HG03175 (cell line): ENCODE data around the gene PPM1H.

Experiments
- ATAC-seq: cut with Tn5 transposase; IDR thresholded peaks from one replicate; pipeline ENCODE4 v1.9.1; 2021; ENCODE audit warnings: mild to moderate bottlenecking, moderate library complexity; ENCODE audit not compliant: unreplicated experiment

The PPM1H gene

DNA sequence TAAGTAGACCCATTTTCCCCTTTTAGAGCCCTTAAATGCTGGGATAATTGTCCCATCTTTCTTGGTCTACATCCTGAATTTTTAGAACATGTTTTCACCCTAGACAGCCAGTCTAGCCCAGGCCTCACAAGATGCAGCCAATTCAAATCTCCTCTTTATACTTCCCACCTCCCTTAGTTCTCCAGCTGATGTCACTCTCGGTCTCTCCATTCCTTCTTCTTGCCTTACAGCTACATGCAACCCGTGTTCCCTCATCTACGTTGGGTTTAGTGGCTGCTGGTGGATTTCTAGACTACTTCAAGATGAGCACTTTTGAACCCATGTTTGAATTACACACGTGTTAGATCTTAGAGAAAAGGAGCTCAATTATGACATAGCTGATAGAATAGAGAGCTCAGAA lies 132.0 kb downstream of the PPM1H start:
- no peak for ATAC-seq

DNA sequence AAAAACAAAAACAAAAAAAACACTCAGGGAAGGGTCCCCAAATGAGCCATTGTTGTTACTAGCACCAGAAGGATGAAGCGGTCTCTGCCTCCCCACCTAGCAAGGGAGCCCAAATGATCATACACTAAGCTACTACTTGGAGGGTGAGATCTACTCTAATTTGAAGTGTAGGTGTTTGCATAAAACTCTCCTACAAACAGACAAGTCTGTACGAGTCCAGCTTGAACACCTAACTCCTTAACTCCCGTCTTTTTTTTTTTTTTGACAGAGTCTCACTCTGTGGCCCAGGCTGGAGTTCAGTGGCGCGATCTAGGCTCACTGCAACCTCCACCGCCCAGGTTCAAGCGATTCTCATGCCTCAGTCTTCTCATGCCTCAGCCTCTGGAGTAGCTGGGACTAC lies 132.6 kb downstream of the PPM1H start:
- no peak for ATAC-seq

DNA sequence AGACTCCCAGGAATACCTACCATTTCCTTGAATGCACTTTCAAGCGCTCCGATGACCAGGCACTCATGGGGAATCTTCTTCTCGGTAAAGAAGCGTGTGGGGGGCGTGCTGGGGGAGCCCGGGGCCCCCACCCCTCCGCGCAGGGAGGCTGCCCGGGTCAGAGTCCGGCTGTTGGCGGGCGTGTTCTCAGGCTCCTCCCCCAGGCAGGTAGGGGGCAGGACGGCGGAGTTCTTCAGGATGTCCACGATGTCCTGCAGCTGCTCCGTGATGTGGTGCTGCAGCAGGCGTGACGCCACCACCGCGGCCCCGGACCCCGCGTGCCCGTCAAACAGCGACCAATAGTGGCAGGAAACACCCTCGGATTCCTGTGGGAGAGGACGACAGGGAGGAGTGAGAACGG lies 133.2 kb downstream of the PPM1H start:
- ATAC-seq, result no peak

DNA sequence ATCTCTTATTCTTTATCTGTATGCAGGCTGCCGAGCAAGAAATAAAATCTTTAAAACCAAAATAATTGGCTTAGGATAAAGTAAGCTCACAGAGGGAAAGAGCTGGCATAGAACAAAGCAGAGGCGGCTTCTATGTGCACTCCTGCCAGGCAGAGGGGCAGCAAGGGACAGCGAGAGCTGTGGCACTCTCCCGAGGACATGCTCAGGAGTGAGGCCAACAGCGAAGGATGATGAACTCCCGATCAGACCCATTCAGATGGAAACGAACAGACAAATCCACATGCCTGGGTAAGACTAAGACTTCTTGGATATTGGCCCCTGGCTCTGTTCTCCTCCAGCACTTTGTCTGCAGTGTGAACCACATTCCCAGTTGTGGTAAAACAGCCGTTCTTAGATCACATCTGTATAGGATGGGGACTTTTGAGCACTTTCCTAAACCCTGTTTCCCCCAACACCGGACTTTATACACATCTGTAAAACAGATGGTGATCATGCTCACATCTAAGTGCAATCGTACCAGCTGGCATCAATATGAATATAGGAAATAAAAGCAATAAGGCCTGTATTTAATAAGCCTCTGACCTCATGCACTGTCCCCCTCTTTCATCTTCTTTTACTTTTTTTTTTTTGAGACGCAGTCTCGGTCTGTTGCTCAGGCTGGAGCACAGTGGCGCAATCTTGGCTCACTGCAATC lies 134.1 kb downstream of the PPM1H start:
- ATAC-seq, result no peak

DNA sequence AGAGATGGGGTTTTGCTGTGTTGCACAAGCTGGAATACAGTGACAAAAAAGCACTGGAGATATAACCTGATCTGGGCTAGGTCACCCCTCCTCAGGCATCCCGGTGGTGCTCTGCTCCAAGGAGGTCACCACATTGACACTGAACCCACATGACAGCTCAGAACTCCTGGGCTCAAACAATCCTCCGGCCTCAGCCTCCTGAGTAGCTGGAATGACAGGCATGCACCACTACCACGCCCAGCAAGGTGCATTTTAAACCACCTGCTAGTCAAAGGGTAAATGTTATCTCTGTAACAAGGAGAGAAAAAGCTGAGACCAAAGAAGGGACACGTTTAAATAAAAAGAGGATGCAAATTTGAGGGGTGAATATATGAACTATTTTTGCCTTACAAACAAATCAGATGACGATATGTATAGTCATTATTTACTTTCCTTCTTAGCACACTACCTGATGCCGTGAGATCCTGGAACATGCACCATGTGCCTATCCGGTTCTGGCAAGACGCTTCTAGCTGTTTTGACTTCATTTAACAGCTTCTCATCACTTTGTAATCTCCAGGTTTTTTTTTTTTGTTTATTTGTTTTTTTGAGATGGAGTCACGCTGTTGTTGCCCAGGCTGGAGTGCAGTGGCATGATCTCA lies 135.1 kb downstream of the PPM1H start:
- ATAC-seq, result no peak

DNA sequence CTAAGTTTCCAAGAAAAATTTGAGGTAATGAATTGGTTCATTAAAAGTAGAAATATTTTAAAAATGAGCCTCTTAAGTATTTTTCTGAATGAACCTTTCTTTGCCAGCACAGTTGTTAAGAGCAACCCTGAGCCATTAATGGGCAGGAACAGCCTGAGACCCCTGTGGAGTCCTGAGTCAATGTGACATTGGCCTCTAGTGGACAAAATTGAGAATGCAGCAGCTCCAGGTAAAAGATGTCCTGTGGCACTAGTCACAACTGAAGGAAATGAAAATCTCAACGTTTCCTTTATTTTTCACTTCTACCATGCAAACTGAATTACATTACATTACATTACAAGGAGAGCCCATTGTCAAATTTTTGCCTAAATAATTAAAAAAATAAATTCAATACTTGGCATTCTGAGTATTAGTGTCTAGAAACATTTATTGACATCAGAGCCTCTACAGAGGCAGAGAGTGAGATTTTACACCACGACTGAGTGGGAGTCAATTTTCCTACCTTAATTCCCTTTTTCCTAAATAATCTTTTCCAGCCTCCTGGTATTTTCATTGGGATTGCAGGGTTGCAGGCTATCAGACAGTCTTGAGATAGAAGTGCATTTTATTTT lies 135.7 kb downstream of the PPM1H start:
- peak; percentile 87 for ATAC-seq

DNA sequence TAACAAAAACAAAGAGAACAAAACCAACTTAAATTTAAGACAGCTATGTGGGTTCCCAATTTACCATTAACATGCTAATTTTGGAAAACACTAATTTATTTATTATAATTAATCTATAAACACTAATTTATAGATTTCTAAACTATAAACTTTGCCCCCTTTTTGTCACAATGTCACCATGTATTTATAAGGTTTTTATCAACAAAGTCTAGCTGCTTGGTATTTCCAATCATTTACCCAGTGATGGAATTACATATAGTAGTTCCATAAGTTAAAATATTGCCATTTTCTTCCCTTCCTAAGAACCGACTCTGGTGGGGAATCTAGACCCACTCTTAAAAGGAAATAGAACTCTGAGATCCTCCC lies 140.7 kb downstream of the PPM1H start:
- no peak for ATAC-seq

DNA sequence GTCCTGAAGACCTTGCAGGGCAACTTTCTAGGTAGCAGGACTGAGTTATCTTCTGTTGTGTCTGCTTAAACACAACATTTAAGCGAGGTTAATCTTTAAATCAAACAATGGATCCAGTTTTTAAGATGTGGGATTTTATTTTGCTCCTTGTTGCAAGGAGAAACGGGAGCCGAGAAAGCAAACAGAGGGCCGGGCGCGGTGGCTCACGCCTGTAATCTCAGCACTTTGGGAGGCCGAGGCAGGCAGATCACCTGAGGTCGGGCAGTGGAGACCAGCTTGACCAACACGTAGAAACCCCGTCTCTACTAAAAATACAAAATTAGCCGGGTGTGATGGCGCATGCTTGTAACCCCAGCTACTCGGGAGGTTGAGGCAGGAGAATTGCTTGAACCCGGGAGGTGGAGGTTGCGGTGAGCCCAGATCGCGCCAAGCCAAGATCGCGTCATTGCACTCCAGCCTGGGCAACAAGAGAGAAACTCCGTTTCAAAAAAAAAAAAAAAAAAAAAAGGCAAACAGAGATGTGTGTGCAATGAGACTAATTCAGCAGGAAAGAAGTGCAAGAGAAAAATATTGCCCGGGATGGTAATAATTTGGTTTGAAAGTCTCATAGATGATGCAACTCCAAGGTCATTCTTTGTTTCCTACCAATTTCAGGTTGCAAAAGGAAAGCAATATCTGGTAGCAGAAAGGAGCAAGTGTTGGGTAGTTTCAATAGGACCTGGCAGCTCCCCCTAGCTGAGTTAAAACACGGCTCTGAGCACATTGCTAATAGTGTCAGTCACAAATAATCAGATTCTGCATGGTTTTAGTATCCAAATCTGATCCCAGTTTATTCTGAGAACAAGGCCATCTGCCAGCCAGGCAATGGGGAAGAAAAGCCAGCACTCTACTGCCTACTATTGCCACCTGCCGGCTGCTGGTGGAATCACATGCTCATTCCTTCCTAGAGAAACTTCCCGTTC lies 141.4 kb downstream of the PPM1H start:
- ATAC-seq, result peak; percentile 62

DNA sequence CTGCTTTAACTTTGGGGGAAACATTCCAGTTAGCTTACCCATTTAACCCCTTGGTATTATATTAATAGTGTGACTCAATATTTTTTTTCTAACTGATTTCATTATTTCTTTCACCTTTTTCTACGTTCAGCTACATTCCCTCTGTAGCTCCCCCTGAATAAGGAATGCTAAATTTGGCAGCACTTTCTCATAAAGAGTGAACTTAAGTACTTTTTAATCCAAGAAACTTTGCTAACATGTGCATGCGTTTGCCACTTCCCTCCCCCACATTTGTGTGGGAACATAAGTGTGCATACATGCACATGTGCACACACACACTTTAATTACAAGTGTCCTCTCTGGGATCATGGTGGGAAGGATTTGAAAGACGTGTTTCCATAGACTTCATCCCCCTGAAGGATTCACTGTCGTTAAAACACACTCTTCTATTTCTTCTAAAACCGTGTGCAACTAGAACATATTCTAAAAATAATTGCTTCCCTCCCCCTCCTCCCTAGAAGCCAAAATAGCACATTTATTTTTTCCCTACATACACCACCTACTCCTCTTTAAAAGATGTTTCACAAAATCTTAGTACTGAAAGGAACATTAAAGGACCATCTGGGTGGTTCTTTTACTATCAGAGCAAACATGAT lies 142.6 kb downstream of the PPM1H start:
- ATAC-seq, result no peak

DNA sequence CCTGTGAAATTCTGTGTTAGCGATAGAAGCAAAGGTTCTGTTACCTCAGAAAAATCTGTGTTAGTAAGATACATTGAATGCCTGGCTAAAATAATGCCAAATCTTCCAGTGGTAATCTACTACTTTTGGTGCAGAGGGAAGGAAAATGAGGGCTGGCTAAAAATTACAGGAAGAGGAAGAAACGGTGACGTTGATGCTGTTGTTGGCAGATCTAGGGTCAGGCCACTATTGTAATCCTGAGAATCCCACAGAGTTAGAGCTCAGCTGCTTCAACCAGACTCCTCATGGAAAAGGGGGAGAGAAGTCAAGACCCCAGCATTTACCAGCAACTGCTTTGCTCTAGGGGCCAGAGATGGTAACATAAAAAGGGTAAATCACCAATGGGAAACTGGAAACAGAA lies 145.1 kb downstream of the PPM1H start:
- ATAC-seq, result no peak

DNA sequence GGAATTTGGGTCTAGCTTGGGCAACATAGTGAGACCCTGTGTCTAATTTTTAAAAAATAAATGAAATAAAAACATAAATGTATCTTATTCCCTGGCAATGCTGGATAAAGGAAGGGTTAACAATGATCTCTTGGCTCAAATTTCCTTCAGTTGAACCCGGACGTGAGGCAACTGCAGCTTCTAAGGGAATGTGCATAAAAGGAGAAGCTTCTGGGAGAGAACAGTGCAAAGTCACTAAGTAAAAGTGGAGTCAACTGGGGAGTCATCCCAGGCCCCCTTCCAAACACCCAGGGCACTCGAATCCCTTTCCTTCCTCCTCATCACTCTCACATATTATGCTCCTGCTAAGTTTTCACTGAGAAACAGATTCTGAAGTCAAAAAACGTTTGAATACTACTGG lies 147.3 kb downstream of the PPM1H start:
- no peak for ATAC-seq

DNA sequence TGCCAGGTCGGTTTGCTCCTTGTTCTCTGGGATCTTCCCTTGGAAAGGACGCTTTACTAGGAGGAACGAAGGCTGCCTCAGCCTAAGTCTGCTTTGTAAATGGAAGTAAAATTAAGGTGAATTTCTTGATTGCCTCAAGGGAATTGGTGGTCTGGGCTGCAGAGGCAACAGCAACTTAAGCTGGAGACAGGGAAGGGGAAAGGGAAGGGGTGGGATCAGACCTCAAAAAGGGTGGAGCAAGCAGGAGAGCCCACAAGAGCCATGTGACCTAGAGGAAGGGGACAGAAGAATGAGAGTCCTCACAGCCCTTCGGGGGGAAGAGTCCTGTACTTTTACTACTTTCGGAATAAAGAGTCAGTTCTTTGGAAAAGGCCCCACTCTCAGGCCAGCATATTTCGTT lies 147.9 kb downstream of the PPM1H start:
- ATAC-seq, result no peak

DNA sequence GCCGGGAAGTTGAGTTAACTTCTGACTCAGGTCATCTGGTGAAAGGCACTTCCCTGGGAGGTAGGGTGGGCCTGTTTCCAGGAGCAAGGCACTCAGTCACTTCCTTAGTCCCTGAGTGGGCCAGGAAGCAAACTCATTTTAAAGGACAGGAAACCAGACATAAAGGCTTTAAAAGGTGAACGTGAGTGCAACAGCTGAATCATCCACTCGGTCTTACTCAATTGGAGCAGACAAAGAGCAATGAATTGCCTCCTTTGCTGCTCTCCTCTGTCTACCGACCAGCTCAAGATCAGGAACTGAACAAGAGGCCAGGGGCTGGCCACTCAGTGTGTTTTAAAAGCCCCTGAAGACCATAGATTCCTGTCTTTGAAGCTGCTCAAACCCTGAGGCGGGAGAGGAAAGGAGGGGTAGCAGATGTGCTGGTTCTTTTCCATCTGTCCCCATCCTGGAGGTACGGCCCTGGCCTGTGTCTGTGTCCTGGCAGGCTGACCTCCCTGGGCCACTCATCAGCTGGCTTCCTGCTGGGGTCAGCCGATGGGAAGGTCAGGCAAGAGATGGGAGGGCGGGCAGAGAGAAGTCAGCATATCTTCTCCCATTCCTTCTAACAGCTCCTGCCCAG lies 148.9 kb downstream of the PPM1H start:
- no peak for ATAC-seq

DNA sequence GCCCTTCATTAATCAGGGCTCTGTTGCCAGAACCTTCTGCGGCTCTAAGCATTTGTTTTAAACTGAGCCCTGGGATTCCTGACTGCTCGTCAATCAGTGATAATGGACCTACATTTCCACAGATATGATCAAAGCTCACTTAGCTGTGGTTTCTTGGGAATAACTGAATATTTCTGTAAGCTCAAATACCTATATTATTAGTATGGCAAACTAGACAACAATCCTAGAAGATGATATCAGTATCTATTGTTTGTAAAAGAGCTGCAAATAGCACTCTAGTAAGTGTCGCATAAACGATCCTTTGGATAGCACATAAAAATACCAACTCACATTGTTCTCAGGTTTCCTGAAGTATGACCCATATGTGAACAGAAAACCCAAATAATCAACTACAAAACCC lies 150.4 kb downstream of the PPM1H start:
- no peak for ATAC-seq

DNA sequence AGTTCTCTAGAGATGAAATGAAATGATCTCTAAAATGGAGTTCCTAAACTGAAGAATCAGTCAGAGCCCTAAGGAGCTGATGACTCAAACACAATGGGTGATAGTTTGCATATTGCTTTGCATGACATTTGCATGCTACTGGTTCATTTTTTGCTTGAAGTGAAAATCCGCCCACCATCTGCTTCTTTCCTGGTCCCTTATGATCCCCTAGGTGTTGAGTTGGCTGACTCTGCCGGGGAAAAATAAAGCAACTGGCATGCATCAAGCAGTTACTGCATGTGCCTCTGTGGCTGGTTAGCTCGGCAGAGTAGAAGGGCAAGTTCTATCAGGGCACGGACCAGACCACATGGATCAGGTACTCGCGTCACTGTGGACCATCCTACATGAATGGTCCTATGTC lies 151.1 kb downstream of the PPM1H start:
- no peak for ATAC-seq

DNA sequence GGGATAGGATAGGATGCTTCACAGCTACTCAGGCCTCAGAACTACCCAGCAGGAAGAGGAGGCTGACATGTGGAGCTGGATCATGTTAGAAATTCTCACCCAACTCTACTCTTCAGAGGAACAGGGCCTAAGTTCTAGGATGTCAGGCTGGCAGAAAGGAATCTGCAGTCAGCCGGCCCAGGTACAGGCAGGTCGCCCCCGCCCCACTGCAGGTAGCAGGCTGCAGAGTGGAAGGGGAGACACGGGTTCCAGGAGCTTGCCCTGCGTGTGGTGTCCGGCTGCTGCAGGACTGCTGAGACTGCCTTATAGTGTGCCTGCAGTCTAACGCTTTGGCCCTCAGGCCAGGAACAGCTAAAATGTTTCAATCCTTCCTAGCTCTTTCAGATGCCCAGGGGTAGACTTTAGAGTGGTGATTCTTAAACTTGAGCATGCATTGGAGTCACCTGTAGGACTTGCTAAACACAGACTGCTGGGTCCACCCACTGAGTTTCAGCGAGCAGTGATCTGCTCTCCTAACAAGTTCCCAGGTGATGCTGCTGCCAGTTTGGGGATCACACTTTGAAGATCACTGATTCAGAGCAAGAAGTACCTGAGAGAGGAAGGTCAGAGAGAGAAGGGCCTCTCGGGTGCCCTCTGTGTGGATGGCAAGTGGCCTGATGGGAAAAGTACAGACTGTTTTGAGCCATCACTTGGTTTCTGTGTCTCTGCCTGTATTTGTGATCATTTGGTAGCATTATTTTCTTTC lies 153.6 kb downstream of the PPM1H start:
- no peak for ATAC-seq

DNA sequence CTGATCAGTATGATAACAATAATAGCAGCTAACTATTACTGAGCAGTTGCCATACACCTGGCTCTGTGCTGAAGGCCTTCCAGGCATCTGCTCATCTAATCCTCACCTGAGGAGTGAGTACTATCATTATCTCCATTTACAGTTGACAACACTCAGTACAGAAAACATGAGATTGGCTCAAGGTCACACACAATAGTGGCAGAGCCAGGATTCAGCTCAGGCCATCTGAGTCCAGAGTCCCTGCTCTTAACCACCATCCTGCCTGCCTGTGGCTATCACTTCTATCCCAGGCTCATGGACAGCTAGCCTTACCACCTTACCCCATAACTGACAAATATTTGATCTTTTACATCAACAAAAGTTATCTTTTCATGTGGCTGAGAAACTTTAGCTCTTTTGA lies 155.5 kb downstream of the PPM1H start:
- ATAC-seq, result no peak

DNA sequence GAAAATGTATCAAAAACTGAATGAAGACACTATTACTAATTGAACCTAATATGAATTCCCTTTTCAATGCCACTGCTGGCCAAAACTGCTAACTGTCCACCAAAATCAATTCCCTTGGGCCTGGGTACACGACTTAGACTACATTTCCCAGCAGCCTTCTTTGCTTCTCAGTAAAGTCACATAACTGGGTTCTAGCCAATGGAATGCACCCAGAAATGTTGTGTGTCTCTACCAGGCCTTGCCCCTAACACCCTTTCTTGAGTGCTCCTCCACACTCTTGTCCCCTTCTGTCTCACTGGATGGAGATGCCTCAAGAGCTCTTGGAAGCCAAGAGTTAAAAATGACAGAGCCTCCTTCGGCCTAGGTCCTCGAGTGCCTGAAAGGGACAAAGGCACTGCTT lies 156.8 kb downstream of the PPM1H start:
- no peak for ATAC-seq

DNA sequence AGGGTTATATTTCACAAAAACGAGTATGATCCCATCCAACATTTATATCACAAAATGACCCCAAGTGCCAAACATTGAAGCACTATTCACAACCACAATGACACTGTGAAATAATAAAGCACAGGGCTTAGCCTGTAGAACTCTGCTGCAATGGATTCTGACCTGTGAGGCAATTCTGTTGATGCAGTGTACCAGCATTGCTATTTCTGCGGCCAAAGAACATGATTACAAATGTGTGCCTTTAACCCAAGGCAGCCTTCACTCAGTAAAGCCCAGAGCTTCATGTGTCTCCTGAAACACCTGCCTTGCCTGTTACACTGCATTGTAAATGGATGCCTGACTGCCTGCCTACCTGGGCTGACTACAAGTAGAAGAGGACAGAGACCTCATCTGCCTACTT lies 158.0 kb downstream of the PPM1H start:
- ATAC-seq, result no peak

DNA sequence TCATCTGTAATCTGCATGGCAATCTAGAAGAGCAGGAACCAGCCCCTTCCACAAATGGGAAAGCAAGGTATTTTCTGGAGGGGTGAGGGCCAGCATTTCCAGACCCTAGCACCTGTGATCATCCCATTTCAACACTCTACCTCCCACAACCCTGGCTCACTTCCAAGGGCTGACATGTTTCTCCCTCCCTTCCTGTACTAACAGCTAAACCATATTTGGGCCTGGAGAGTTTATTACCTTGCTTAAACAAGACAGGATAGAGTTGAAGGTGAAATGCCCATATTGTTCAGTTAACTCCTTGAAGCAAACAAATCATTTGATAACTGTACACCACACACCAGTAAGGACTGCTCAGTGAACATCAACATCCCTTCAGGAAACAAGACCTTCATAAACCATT lies 158.4 kb downstream of the PPM1H start:
- ATAC-seq, result no peak
